ENCODE measurements around the gene CMTM2.

CMTM2 gene

GRCh38 chr16:66605177-66605978 lies 26.1 kb downstream of the CMTM2 start:
- H3K4me2 ChIP-seq (ENCODE audit: low read length, poor library complexity, severe bottlenecking): peak overlapping the region; percentile 80
- peak overlapping the region; percentile 76 to 86 for H3K4ac ChIP-seq (ENCODE audit: low read depth in 1 of 2, low read length in 2 of 2)
- DNase-seq: peak; percentile 65
- H3K36me3 ChIP-seq (ENCODE audit: control insufficient read depth in 1 of 2, insufficient read depth in 2 of 2, low read depth in 1 of 2, low read length in 2 of 2): peaks cover 22 to 33% of the 10 kb centered on the region in 2 experiments
- H3K27ac ChIP-seq (ENCODE audit: low read length, poor library complexity, severe bottlenecking): peak overlapping the region; percentile 89
- H3K27me3 ChIP-seq (ENCODE audit: control insufficient read depth in 1 of 2, insufficient read depth in 1 of 2, low read length in 2 of 2): no peaks in the 10 kb centered on the region
- H3K79me1 ChIP-seq (replicated peaks; ENCODE audit: low read length, poor library complexity, severe bottlenecking): peaks cover 3% of the 10 kb centered on the region
- H4K91ac ChIP-seq (ENCODE audit: low read length): peak overlapping the region; percentile 89
- H2BK5ac ChIP-seq (ENCODE audit: low read depth, low read length, poor library complexity, severe bottlenecking): peak overlapping the region; percentile 86
- H2BK120ac ChIP-seq (ENCODE audit: low read depth, low read length): peak overlapping the region; percentile 95
- peak overlapping the region; percentile 74 to 94 for H3K14ac ChIP-seq (ENCODE audit: low read length in 2 of 2)
- H4K8ac ChIP-seq (ENCODE audit: low read length): peak overlapping the region; percentile 84
- peak overlapping the region; percentile 78 to 81 for H3K4me3 ChIP-seq (ENCODE audit: insufficient read depth in 1 of 2, low read depth in 1 of 2, low read length in 2 of 2)
- peak overlapping the region in 1 of 2 experiments; percentile 85 for H3K23ac ChIP-seq (ENCODE audit: low read length in 2 of 2)
- WGBS: 2% methylated on average over 18 of the region's 61 CpGs
- H3K9me3 ChIP-seq (ENCODE audit: control insufficient read depth, low read length): no peaks in the 10 kb centered on the region
- H2BK12ac ChIP-seq (ENCODE audit: low read length in 2 of 2): peak overlapping the region in 1 of 2 experiments; percentile 37
- H3K18ac ChIP-seq (ENCODE audit: low read depth in 1 of 2, low read length in 2 of 2): peak overlapping the region; percentile 84 to 86
- H2BK15ac ChIP-seq (ENCODE audit: low read depth, poor library complexity, severe bottlenecking): peak overlapping the region; percentile 83
- peaks cover 49% of the 10 kb centered on the region for H3K4me1 ChIP-seq (ENCODE audit: control insufficient read depth, insufficient read depth, low read depth, low read length)
- H2AFZ ChIP-seq (ENCODE audit: low read depth, low read length): peak overlapping the region; percentile 18
- peak overlapping the region; percentile 81 for H3K9ac ChIP-seq (ENCODE audit: low read length)
- H2AK5ac ChIP-seq (ENCODE audit: low read length, severe bottlenecking): peak overlapping the region; percentile 57

GRCh38 chr16:66605979-66606751 lies 26.9 kb downstream of the CMTM2 start:
- H3K14ac ChIP-seq (ENCODE audit: low read length in 2 of 2): peak overlapping the region in 1 of 2 experiments; percentile 95
- H3K4me1 ChIP-seq (ENCODE audit: control insufficient read depth, insufficient read depth, low read depth, low read length): peaks cover 52% of the 10 kb centered on the region
- H3K4me3 ChIP-seq (ENCODE audit: insufficient read depth in 1 of 2, low read depth in 1 of 2, low read length in 2 of 2): peak overlapping the region; percentile 78 to 81
- no peaks in the 10 kb centered on the region for H3K27me3 ChIP-seq (ENCODE audit: control insufficient read depth in 1 of 2, insufficient read depth in 1 of 2, low read length in 2 of 2)
- 69% methylated on average over 8 of the region's 10 CpGs for WGBS
- no peaks in the 10 kb centered on the region for H3K9me3 ChIP-seq (ENCODE audit: control insufficient read depth, low read length)
- peak overlapping the region; percentile 95 for H2BK120ac ChIP-seq (ENCODE audit: low read depth, low read length)
- peak overlapping the region; percentile 67 to 86 for H3K4ac ChIP-seq (ENCODE audit: low read depth in 1 of 2, low read length in 2 of 2)
- H3K4me2 ChIP-seq (ENCODE audit: low read length, poor library complexity, severe bottlenecking): peak overlapping the region; percentile 80
- peaks cover 8% of the 10 kb centered on the region for H3K79me1 ChIP-seq (replicated peaks; ENCODE audit: low read length, poor library complexity, severe bottlenecking)
- peak overlapping the region; percentile 84 for H4K91ac ChIP-seq (ENCODE audit: low read length)
- peak overlapping the region in 1 of 2 experiments; percentile 85 for H3K23ac ChIP-seq (ENCODE audit: low read length in 2 of 2)
- H3K27ac ChIP-seq (ENCODE audit: low read length, poor library complexity, severe bottlenecking): peak overlapping the region; percentile 89
- H2AFZ ChIP-seq (ENCODE audit: low read depth, low read length): no peak overlapping the region
- H3K36me3 ChIP-seq (ENCODE audit: control insufficient read depth in 1 of 2, insufficient read depth in 2 of 2, low read depth in 1 of 2, low read length in 2 of 2): peaks cover 29 to 40% of the 10 kb centered on the region in 2 experiments
- peak overlapping the region; percentile 12 for H2BK15ac ChIP-seq (ENCODE audit: low read depth, poor library complexity, severe bottlenecking)
- peak overlapping the region; percentile 57 for H2AK5ac ChIP-seq (ENCODE audit: low read length, severe bottlenecking)
- peak overlapping the region in 1 of 2 experiments; percentile 37 for H2BK12ac ChIP-seq (ENCODE audit: low read length in 2 of 2)
- H2BK5ac ChIP-seq (ENCODE audit: low read depth, low read length, poor library complexity, severe bottlenecking): peak overlapping the region; percentile 86
- peak; percentile 15 for DNase-seq
- peak overlapping the region; percentile 84 to 86 for H3K18ac ChIP-seq (ENCODE audit: low read depth in 1 of 2, low read length in 2 of 2)
- peak overlapping the region; percentile 81 for H3K9ac ChIP-seq (ENCODE audit: low read length)
- H4K8ac ChIP-seq (ENCODE audit: low read length): peak overlapping the region; percentile 65

GRCh38 chr16:66608241-66609138 lies 29.2 kb downstream of the CMTM2 start:
- no peaks in the 10 kb centered on the region for H3K27me3 ChIP-seq (ENCODE audit: control insufficient read depth in 1 of 2, insufficient read depth in 1 of 2, low read length in 2 of 2)

More at GRCh38 chr16:66608241-66609138, 29.2 kb downstream of the CMTM2 start:
- no peak overlapping the region for H3K4me3 ChIP-seq (ENCODE audit: insufficient read depth in 1 of 2, low read depth in 1 of 2, low read length in 2 of 2)
- H3K14ac ChIP-seq (ENCODE audit: low read length in 2 of 2): peak overlapping the region in 1 of 2 experiments; percentile 80
- H2BK5ac ChIP-seq (ENCODE audit: low read depth, low read length, poor library complexity, severe bottlenecking): no peak overlapping the region
- H2AK5ac ChIP-seq (ENCODE audit: low read length, severe bottlenecking): peak overlapping the region; percentile 70
- peak overlapping the region; percentile 29 to 38 for H3K18ac ChIP-seq (ENCODE audit: low read depth in 1 of 2, low read length in 2 of 2)
- H3K9me3 ChIP-seq (ENCODE audit: control insufficient read depth, low read length): no peaks in the 10 kb centered on the region
- DNase-seq: peak; percentile 86
- H4K91ac ChIP-seq (ENCODE audit: low read length): peak overlapping the region; percentile 30
- H4K8ac ChIP-seq (ENCODE audit: low read length): peak overlapping the region; percentile 49
- no peak overlapping the region for H2BK120ac ChIP-seq (ENCODE audit: low read depth, low read length)
- H3K36me3 ChIP-seq (ENCODE audit: control insufficient read depth in 1 of 2, insufficient read depth in 2 of 2, low read depth in 1 of 2, low read length in 2 of 2): peaks cover 53 to 61% of the 10 kb centered on the region in 2 experiments
- H3K4me2 ChIP-seq (ENCODE audit: low read length, poor library complexity, severe bottlenecking): no peak overlapping the region
- H2AFZ ChIP-seq (ENCODE audit: low read depth, low read length): no peak overlapping the region
- peaks cover 52% of the 10 kb centered on the region for H3K4me1 ChIP-seq (ENCODE audit: control insufficient read depth, insufficient read depth, low read depth, low read length)
- peak overlapping the region; percentile 30 to 70 for H2BK12ac ChIP-seq (ENCODE audit: low read length in 2 of 2)
- WGBS: 35% methylated on average over 17 of the region's 17 CpGs
- peak overlapping the region; percentile 75 for H3K27ac ChIP-seq (ENCODE audit: low read length, poor library complexity, severe bottlenecking)
- H3K4ac ChIP-seq (ENCODE audit: low read depth in 1 of 2, low read length in 2 of 2): peak overlapping the region; percentile 15 to 77
- no peak overlapping the region for H2BK15ac ChIP-seq (ENCODE audit: low read depth, poor library complexity, severe bottlenecking)
- H3K23ac ChIP-seq (ENCODE audit: low read length in 2 of 2): peak overlapping the region in 1 of 2 experiments; percentile 46
- H3K9ac ChIP-seq (ENCODE audit: low read length): peak overlapping the region; percentile 29
- H3K79me1 ChIP-seq (replicated peaks; ENCODE audit: low read length, poor library complexity, severe bottlenecking): peaks cover 12% of the 10 kb centered on the region

Measured in mesenchymal stem cell (in vitro differentiated cells and primary cell).